ENCODE measurements around the gene TGFBR3. TPM values are rescaled to one million over a fixed set of nuclear protein-coding genes. Genes with fewer than 3 reads are reported as not detected.
A peak's percentile ranks its signal among the peaks of the same experiment; 100 is the strongest.

TGFBR3 gene
- total and polyA plus RNA-seq, 9 of the 15 experiments (the other 6 are each of a cell fraction or from before 2014, with no cell fraction given) = 3.6 to 32.4 (median 15.6) TPM

GRCh38 chr1:91706140-91706957, 179.6 kb downstream of the TGFBR3 start (continued):
- TF ChIP-seq RBM22 (IDR thresholded peaks at IDR 0.05; ENCODE audit: low read depth, low read length, poor library complexity, severe bottlenecking) (no peak), YBX1 (IDR thresholded peaks at IDR 0.05) (no peak), NRF1 (conservative IDR thresholded peaks at IDR 0.05 in 1 of 2, IDR thresholded peaks at IDR 0.05 in 1 of 2) (peak; percentile 40 to 46; a peak in 3 of 4 replicates), ZBTB33 (CRISPR knock-in tag; IDR thresholded peaks at IDR 0.05) (no peak), KAT7 (CRISPR knock-in tag; IDR thresholded peaks at IDR 0.05; ENCODE audit: borderline replicate concordance) (no peak), FOSL1 (tag; conservative IDR thresholded peaks at IDR 0.05) (peak; percentile 50), GABPA (tag; conservative IDR thresholded peaks at IDR 0.05; ENCODE audit: low read depth) (peak; percentile 58; the same call in 1 of the 2 replicates), ZNF551 (CRISPR knock-in tag; IDR thresholded peaks at IDR 0.05) (no peak), KDM2B (CRISPR knock-in tag; IDR thresholded peaks at IDR 0.05) (no peak), SRSF9 (IDR thresholded peaks at IDR 0.05; ENCODE audit: borderline replicate concordance, low read depth, low read length) (no peak), ZNF3 (CRISPR knock-in tag; IDR thresholded peaks at IDR 0.05) (no peak), ZNF239 (CRISPR knock-in tag; IDR thresholded peaks at IDR 0.05) (peak; percentile 66), PRPF4 (IDR thresholded peaks at IDR 0.05; ENCODE audit: insufficient read depth, low read depth, low read length, poor library complexity, severe bottlenecking) (no peak), NKRF (IDR thresholded peaks at IDR 0.05; ENCODE audit: borderline replicate concordance) (no peak), PTBP1 (IDR thresholded peaks at IDR 0.05; ENCODE audit: low read depth, low read length) (no peak), HDGF (IDR thresholded peaks at IDR 0.05) (no peak), BCL6 (CRISPR knock-in tag; IDR thresholded peaks at IDR 0.05) (peak; percentile 81; the same call in 1 of the 2 replicates)
- TF ChIP-seq, protein P1, sequence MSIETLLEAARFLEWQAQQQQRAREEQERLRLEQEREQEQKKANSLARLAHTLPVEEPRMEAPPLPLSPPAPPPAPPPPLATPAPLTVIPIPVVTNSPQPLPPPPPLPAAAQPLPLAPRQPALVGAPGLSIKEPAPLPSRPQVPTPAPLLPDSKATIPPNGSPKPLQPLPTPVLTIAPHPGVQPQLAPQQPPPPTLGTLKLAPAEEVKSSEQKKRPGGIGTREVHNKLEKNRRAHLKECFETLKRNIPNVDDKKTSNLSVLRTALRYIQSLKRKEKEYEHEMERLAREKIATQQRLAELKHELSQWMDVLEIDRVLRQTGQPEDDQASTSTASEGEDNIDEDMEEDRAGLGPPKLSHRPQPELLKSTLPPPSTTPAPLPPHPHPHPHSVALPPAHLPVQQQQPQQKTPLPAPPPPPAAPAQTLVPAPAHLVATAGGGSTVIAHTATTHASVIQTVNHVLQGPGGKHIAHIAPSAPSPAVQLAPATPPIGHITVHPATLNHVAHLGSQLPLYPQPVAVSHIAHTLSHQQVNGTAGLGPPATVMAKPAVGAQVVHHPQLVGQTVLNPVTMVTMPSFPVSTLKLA (conservative IDR thresholded peaks at IDR 0.05) = peak in 1 of 2 experiments; percentile 47; a peak in 2 of 4 replicates
- TF ChIP-seq, protein P2, sequence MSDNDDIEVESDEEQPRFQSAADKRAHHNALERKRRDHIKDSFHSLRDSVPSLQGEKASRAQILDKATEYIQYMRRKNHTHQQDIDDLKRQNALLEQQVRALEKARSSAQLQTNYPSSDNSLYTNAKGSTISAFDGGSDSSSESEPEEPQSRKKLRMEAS (CRISPR knock-in tag; IDR thresholded peaks at IDR 0.05) = no peak
- TF ChIP-seq, protein P3, sequence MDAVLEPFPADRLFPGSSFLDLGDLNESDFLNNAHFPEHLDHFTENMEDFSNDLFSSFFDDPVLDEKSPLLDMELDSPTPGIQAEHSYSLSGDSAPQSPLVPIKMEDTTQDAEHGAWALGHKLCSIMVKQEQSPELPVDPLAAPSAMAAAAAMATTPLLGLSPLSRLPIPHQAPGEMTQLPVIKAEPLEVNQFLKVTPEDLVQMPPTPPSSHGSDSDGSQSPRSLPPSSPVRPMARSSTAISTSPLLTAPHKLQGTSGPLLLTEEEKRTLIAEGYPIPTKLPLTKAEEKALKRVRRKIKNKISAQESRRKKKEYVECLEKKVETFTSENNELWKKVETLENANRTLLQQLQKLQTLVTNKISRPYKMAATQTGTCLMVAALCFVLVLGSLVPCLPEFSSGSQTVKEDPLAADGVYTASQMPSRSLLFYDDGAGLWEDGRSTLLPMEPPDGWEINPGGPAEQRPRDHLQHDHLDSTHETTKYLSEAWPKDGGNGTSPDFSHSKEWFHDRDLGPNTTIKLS (IDR thresholded peaks at IDR 0.05; ENCODE audit: borderline replicate concordance, low read depth) = no peak
